Measurements from ENCODE around the gene RASAL2.

Gene RASAL2

GRCh38 chr1:178442925-178443324, 349.0 kb downstream of the RASAL2 start:
- Histone ChIP-seq H3K4me1 (ENCODE audit: insufficient read depth, low read length) (0 out of 2 replicates have a peak, but pooled peaks cover 4% of the 10 kb centered on the region), H3K9me3 (ENCODE audit: control insufficient read depth, insufficient read depth, low read length) (no peaks in the 10 kb centered on the region), H3K9ac (ENCODE audit: low read depth, low read length) (no peak overlapping the region), H3K36me3 (ENCODE audit: insufficient read depth, low read length) (peaks cover 11% of the 10 kb centered on the region)

- Histone ChIP-seq H3K4me1 (ENCODE audit: insufficient read depth, low read length) (no peaks in the 10 kb centered on the region), H3K36me3 (ENCODE audit: insufficient read depth, low read length) (no peaks in the 10 kb centered on the region; the same call in none of the 2 replicates), H3K9me3 (ENCODE audit: control insufficient read depth, insufficient read depth, low read length) (no peaks in the 10 kb centered on the region), H3K9ac (ENCODE audit: low read depth, low read length) (no peak overlapping the region)
Measured at GRCh38 chr1:178450871-178451270, 357.0 kb downstream of the RASAL2 start.

DNA sequence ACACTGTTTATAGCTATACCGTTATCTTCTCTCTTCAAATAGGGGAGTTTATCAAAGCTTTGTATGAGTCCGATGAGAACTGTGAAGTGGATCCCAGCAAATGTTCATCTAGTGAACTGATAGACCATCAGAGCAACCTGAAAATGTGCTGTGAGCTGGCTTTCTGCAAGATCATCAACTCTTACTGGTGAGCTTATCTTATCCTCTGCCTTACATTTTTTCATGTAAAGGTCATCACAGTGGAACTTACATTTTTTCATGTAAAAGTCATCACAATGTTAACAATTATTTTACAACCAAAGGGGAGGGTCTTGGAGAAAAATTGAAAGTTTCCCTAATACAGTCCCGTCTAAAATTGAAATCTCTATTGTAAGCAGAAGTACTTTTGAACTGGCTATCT, 357.6 kb downstream of the RASAL2 start:
- no peaks in the 10 kb centered on the region for H3K9me3 ChIP-seq (ENCODE audit: control insufficient read depth, insufficient read depth, low read length)
- no peaks in the 10 kb centered on the region; the same call in none of the 2 replicates for H3K36me3 ChIP-seq (ENCODE audit: insufficient read depth, low read length)
- H3K9ac ChIP-seq (ENCODE audit: low read depth, low read length) = no peak overlapping the region
- no peaks in the 10 kb centered on the region for H3K4me1 ChIP-seq (ENCODE audit: insufficient read depth, low read length)

DNA sequence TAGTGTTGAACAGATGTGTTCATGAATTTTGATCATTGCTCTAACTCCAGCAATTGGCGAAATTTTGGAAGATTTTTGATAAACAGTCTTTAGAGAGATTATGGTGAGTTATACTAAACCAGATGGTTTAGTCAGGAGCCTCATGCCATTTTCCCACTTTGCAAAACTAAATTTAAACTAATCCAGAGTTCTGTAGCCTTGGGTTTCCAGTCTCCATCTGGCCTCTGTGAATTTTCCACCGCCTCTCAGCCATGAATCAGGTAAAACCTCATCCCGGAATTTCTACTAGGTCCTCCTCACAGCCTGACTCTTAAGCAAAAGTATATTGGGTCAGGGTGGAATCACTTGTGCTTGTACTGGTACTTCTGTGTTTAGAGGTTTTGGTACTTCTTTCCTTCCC, 358.1 kb downstream of the RASAL2 start:
- no peak overlapping the region for H3K9ac ChIP-seq (ENCODE audit: low read depth, low read length)
- H3K4me1 ChIP-seq (ENCODE audit: insufficient read depth, low read length) = no peaks in the 10 kb centered on the region
- H3K36me3 ChIP-seq (ENCODE audit: insufficient read depth, low read length) = no peaks in the 10 kb centered on the region; the same call in none of the 2 replicates
- H3K9me3 ChIP-seq (ENCODE audit: control insufficient read depth, insufficient read depth, low read length) = no peaks in the 10 kb centered on the region

DNA sequence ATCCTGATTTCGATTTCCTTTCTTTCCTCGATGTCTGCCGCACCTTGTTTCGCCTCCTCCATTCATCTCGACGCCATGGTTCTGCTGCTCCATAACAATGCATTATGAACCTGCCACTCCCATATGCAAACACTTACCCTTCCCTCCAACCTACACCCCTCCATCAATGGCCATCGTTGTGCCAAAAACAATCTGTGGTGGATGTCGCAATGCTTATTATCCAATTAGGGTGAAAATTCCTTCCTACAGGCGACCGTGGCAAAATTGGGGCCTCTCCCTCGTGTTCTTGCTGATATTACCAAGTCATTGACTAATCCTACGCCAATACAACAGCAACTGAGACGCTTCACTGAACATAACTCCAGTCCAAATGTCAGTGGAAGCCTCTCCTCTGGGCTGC, 362.6 kb downstream of the RASAL2 start:
- H3K36me3 ChIP-seq (ENCODE audit: insufficient read depth, low read length) = peaks cover 2% of the 10 kb centered on the region
- no peak overlapping the region for H3K9ac ChIP-seq (ENCODE audit: low read depth, low read length)
- no peaks in the 10 kb centered on the region for H3K9me3 ChIP-seq (ENCODE audit: control insufficient read depth, insufficient read depth, low read length)
- no peaks in the 10 kb centered on the region for H3K4me1 ChIP-seq (ENCODE audit: insufficient read depth, low read length)

GRCh38 chr1:178457651-178458050, 363.7 kb downstream of the RASAL2 start:
- Histone ChIP-seq H3K36me3 (ENCODE audit: insufficient read depth, low read length) (peaks cover 2% of the 10 kb centered on the region), H3K9me3 (ENCODE audit: control insufficient read depth, insufficient read depth, low read length) (no peaks in the 10 kb centered on the region), H3K9ac (ENCODE audit: low read depth, low read length) (no peak overlapping the region), H3K4me1 (ENCODE audit: insufficient read depth, low read length) (no peaks in the 10 kb centered on the region)

DNA sequence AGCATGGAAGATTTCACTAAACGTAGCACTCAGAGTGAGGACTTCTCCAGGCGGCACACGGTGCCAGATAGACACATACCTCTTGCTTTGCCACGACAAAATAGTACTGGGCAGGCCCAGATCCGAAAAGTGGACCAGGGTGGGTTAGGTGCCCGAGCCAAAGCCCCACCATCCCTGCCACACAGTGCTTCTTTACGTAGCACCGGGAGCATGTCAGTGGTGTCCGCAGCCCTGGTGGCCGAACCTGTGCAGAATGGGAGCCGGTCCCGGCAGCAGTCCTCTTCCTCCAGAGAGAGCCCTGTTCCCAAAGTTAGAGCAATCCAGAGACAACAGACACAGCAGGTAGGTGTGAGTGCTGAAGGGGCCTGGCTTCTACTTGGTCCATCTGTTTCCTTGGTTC, 364.3 kb downstream of the RASAL2 start:
- Histone ChIP-seq H3K36me3 (ENCODE audit: insufficient read depth, low read length) (peaks cover 2% of the 10 kb centered on the region), H3K9me3 (ENCODE audit: control insufficient read depth, insufficient read depth, low read length) (no peaks in the 10 kb centered on the region), H3K4me1 (ENCODE audit: insufficient read depth, low read length) (no peaks in the 10 kb centered on the region), H3K9ac (ENCODE audit: low read depth, low read length) (no peak overlapping the region)

GRCh38 chr1:178461104-178461503, 367.2 kb downstream of the RASAL2 start:
- Histone ChIP-seq H3K9me3 (ENCODE audit: control insufficient read depth, insufficient read depth, low read length) (no peaks in the 10 kb centered on the region), H3K9ac (ENCODE audit: low read depth, low read length) (no peak overlapping the region), H3K36me3 (ENCODE audit: insufficient read depth, low read length) (peaks cover 3% of the 10 kb centered on the region), H3K4me1 (ENCODE audit: insufficient read depth, low read length) (no peaks in the 10 kb centered on the region)

- peaks cover 9% of the 10 kb centered on the region for H3K36me3 ChIP-seq (ENCODE audit: insufficient read depth, low read length)
- no peaks in the 10 kb centered on the region for H3K9me3 ChIP-seq (ENCODE audit: control insufficient read depth, insufficient read depth, low read length)
- no peak overlapping the region for H3K9ac ChIP-seq (ENCODE audit: low read depth, low read length)
- H3K4me1 ChIP-seq (ENCODE audit: insufficient read depth, low read length) = no peaks in the 10 kb centered on the region
Measured at GRCh38 chr1:178461701-178462100, 367.8 kb downstream of the RASAL2 start.

GRCh38 chr1:178464141-178464540, 370.2 kb downstream of the RASAL2 start:
- no peaks in the 10 kb centered on the region; the same call in 1 of the 2 replicates for H3K9me3 ChIP-seq (ENCODE audit: control insufficient read depth, insufficient read depth, low read length)
- H3K4me1 ChIP-seq (ENCODE audit: insufficient read depth, low read length) = no peaks in the 10 kb centered on the region
- no peak overlapping the region for H3K9ac ChIP-seq (ENCODE audit: low read depth, low read length)
- peaks cover 16% of the 10 kb centered on the region for H3K36me3 ChIP-seq (ENCODE audit: insufficient read depth, low read length)

DNA sequence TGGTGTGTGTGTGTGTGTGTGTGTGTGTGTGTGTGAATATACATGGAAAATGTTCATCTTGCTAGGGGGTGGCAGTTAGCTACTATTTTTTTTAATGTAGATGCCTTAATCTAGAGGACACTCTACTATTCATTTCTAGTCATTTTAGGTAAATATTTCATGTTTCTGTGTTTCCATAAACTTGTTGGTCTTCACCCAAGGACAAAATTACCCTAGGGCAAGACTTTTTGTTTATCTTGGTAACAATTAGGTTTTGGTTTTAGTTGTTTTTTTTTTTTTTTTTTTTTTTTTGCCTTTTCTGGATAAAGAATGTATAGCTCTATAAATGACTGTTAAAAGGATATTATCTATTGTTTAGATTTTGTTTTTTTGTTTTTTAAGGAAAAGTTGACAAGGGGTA, 370.7 kb downstream of the RASAL2 start:
- Histone ChIP-seq H3K9ac (ENCODE audit: low read depth, low read length) (no peak overlapping the region), H3K36me3 (ENCODE audit: insufficient read depth, low read length) (peaks cover 16% of the 10 kb centered on the region), H3K9me3 (ENCODE audit: control insufficient read depth, insufficient read depth, low read length) (no peaks in the 10 kb centered on the region; the same call in 1 of the 2 replicates), H3K4me1 (ENCODE audit: insufficient read depth, low read length) (no peaks in the 10 kb centered on the region)

DNA sequence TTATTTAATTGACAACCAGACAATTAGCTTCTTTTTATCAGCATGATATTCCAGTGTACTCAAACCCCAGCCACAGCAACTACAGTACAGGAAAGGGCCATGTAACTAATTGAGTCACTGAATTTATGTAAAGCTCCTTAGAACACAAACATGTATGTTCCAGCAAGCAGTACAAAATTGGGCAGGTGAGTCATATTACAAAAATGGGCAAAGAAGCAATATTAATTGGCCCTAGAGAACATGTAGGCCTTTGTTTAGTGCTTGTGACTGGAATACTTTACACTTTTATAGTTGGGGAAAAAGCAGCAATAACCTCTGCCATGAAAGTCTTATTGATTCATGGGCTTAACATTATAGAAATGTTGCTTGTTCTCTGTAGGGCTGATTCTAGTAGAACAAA, 371.1 kb downstream of the RASAL2 start:
- Histone ChIP-seq H3K9ac (ENCODE audit: low read depth, low read length) (no peak overlapping the region), H3K9me3 (ENCODE audit: control insufficient read depth, insufficient read depth, low read length) (no peaks in the 10 kb centered on the region; the same call in 1 of the 2 replicates), H3K36me3 (ENCODE audit: insufficient read depth, low read length) (peaks cover 16% of the 10 kb centered on the region), H3K4me1 (ENCODE audit: insufficient read depth, low read length) (no peaks in the 10 kb centered on the region)

GRCh38 chr1:178467837-178468236, 373.9 kb downstream of the RASAL2 start:
- no peaks in the 10 kb centered on the region; the same call in 1 of the 2 replicates for H3K9me3 ChIP-seq (ENCODE audit: control insufficient read depth, insufficient read depth, low read length)
- H3K4me1 ChIP-seq (ENCODE audit: insufficient read depth, low read length) = no peaks in the 10 kb centered on the region
- H3K9ac ChIP-seq (ENCODE audit: low read depth, low read length) = no peak overlapping the region
- peaks cover 16% of the 10 kb centered on the region for H3K36me3 ChIP-seq (ENCODE audit: insufficient read depth, low read length)

GRCh38 chr1:178470411-178470960, 376.6 kb downstream of the RASAL2 start:
- no peaks in the 10 kb centered on the region for H3K4me1 ChIP-seq (ENCODE audit: insufficient read depth, low read length)
- no peak overlapping the region for H3K9ac ChIP-seq (ENCODE audit: low read depth, low read length)
- peaks cover 27% of the 10 kb centered on the region for H3K36me3 ChIP-seq (ENCODE audit: insufficient read depth, low read length)
- H3K9me3 ChIP-seq (ENCODE audit: control insufficient read depth, insufficient read depth, low read length) = no peaks in the 10 kb centered on the region; the same call in 1 of the 2 replicates

- Histone ChIP-seq H3K9me3 (ENCODE audit: control insufficient read depth, insufficient read depth, low read length) (no peaks in the 10 kb centered on the region; the same call in 1 of the 2 replicates), H3K4me1 (ENCODE audit: insufficient read depth, low read length) (peaks cover 4% of the 10 kb centered on the region; the same call in 1 of the 2 replicates), H3K9ac (ENCODE audit: low read depth, low read length) (no peak overlapping the region), H3K36me3 (ENCODE audit: insufficient read depth, low read length) (peaks cover 11% of the 10 kb centered on the region; the same call in 1 of the 2 replicates)
Measured at GRCh38 chr1:178472531-178472930, 378.6 kb downstream of the RASAL2 start.

All from ES-I3 (cell line).